Measurements from ENCODE around the gene NUP62CL. TPM values are rescaled to one million over a fixed set of nuclear protein-coding genes. Genes with fewer than 3 reads are reported as not detected.

Gene NUP62CL
- total RNA-seq, 1 experiment from 2014 or later: 1.9 TPM

DNA sequence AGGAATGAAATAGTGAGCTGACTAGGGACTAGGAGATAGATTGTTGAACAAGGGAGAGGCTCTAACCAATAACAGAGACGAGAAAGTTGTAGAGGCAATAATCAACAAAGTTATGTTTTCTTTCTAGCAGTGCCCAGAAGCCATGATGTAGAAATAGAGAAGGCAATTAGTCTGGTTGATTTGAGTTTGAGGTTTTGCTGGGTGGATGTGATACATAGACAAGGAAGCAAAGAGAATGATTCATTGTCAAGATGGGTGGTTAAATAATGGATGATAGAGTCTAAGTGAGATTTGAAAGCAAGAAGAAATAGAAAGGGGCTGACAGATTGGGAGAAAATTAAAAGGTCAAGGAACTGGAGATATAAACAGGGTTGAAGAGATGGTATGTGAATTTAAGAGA lies 98.8 kb downstream of the NUP62CL start:
- DNase-seq: no peak
- Histone ChIP-seq H3K4me3 (ENCODE audit: insufficient read depth, low read depth, low read length) (no peak overlapping the region), H3K36me3 (replicated peaks; ENCODE audit: control insufficient read depth, insufficient read depth, low read length) (no peaks in the 10 kb centered on the region; the same call in 1 of the 2 replicates), H3K27me3 (ENCODE audit: control insufficient read depth, insufficient read depth, low read length) (no peaks in the 10 kb centered on the region)

DNA sequence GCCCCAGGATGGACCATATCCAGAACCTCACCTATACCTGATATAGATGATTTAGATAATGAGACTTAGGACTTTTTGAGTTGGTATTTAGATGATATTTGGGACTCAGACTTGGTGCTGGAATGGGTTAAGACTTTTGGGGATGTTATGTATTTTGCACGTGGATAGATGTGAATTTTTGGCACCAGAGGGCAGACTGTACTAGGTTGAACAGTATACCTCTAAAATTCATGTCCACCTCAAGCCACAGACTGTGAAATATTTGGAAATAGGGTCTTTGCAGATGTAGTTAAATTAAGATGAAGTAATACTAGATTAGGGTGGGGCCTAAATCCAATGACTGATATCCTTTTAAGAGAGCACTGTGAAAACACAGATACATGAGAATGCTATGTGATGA lies 103.3 kb downstream of the NUP62CL start:
- no peak overlapping the region for H3K4me3 ChIP-seq (ENCODE audit: insufficient read depth, low read depth, low read length)
- no peak for DNase-seq
- no peaks in the 10 kb centered on the region for H3K27me3 ChIP-seq (ENCODE audit: control insufficient read depth, insufficient read depth, low read length)
- no peaks in the 10 kb centered on the region; the same call in 1 of the 2 replicates for H3K36me3 ChIP-seq (replicated peaks; ENCODE audit: control insufficient read depth, insufficient read depth, low read length)

DNA sequence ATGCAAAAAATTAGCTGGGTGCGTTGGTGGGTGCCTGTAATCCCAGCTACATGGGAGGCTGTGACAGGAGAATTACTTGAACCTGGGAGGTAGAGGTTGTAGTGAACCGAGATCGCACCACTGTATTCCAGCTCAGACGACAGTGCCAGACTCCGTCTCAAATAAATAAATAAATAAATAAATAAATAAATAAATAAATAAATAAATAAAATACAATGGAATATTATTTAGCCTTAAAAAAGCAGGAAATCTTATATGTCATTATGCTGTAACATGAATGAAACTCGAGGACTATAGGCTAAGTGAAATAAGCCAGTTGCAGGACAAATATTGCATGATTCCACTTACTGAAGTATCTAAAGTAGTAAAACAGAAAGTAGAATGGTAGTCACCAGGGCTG lies 130.1 kb downstream of the NUP62CL start:
- no peak for DNase-seq
- Histone ChIP-seq H3K27me3 (ENCODE audit: control insufficient read depth, insufficient read depth, low read length) (no peaks in the 10 kb centered on the region), H3K36me3 (replicated peaks; ENCODE audit: control insufficient read depth, insufficient read depth, low read length) (no peaks in the 10 kb centered on the region), H3K4me3 (ENCODE audit: insufficient read depth, low read depth, low read length) (no peak overlapping the region)

Other genes with a start within 250 kb of the NUP62CL start
- 2.7 and 5.6 TPM in 2 replicates for gene MORC4, start 206.2 kb downstream of the NUP62CL start, total RNA-seq (2014; rRNA removed; shearing (Covaris generic))
- 20.9 and 28.7 TPM in 2 replicates for gene RBM41, start 87.6 kb downstream of the NUP62CL start, total RNA-seq (2014; rRNA removed; shearing (Covaris generic))
- gene DNAAF6, start 178 bp upstream of the NUP62CL start, total RNA-seq (2014; rRNA removed; shearing (Covaris generic)): not detected in 2 replicates
- gene FRMPD3, start 243.2 kb upstream of the NUP62CL start, total RNA-seq (2014; rRNA removed; shearing (Covaris generic)): 0.55 and 1.4 TPM in 2 replicates